Ishikawa (cell line): ENCODE results near the gene ASCC1.

ENCODE experiments used
- CEBPB ChIP-seq: IDR thresholded peaks from 2 replicates; pipeline ENCODE4 v1.6.1; 2012
- CREB1 ChIP-seq: IDR thresholded peaks from 2 replicates; pipeline ENCODE4 v1.6.1; 2012; ENCODE audit warnings: low read depth
- EGR1 ChIP-seq: IDR thresholded peaks from 2 replicates; pipeline ENCODE4 v1.6.1; 2012
- EP300 ChIP-seq: IDR thresholded peaks from 2 replicates; pipeline ENCODE4 v1.6.1; 2012; ENCODE audit warnings: borderline replicate concordance
- FOXM1 ChIP-seq: IDR thresholded peaks from 2 replicates; pipeline ENCODE4 v1.6.1; 2012; ENCODE audit warnings: low read depth, borderline replicate concordance
- RAD21 ChIP-seq: IDR thresholded peaks from 2 replicates; pipeline ENCODE4 v1.6.1; 2012; ENCODE audit warnings: low read depth
- TAF1 ChIP-seq: IDR thresholded peaks from 2 replicates; pipeline ENCODE4 v1.6.1; 2012; ENCODE audit warnings: low read depth, mild to moderate bottlenecking
- TCF12 ChIP-seq: IDR thresholded peaks from 2 replicates; pipeline ENCODE4 v1.6.1; 2012; ENCODE audit warnings: low read depth
- TEAD4 ChIP-seq: IDR thresholded peaks from 2 replicates; pipeline ENCODE4 v1.6.1; 2012
- ZBTB7A ChIP-seq: IDR thresholded peaks from 2 replicates; pipeline ENCODE4 v1.6.1; 2012; ENCODE audit warnings: low read depth
- TF ChIP-seq, protein P1 (sequence below): IDR thresholded peaks from 2 replicates; pipeline ENCODE4 v1.6.1; 2012
- TF ChIP-seq, protein P2 (sequence below): IDR thresholded peaks from 2 replicates; pipeline ENCODE4 v1.6.1; 2012; ENCODE audit warnings: low read depth, mild to moderate bottlenecking
- TF ChIP-seq, protein P3 (sequence below): IDR thresholded peaks from 2 replicates; pipeline ENCODE4 v1.6.1; 2012

DNA sequence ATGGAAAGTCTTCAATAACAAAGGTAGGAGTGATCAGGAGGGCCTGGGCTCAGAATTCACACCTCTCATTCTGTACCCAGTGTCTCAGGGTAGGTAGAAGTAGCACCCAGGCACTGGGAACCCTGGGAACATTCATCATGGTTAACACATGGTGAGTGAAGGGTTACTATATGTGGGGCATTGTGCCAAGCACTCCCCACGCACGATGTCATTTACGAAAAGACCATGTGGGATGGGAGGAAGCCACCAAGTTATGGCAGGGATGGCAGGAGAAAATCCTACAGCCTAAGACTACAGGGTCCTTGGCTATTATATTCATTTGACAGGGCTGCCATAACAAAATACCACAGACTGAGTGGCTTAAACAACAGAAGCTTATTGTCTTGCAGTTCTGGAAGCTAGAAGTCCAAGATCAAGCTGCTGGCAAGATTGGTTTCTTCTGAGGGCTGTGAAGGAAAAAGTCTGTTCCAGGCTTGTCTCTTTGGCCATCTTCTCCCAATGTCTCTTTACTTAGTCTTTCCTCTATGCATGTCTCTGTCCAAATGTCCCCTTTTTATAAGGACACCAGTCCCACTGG is 30.0 kb upstream of the ASCC1 start:
- TF ChIP-seq CEBPB = no peak
- no peak for TF ChIP-seq EP300
- TF ChIP-seq ZBTB7A = no peak
- TF ChIP-seq, protein P1, sequence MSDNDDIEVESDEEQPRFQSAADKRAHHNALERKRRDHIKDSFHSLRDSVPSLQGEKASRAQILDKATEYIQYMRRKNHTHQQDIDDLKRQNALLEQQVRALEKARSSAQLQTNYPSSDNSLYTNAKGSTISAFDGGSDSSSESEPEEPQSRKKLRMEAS = no peak
- TF ChIP-seq FOXM1 = no peak
- TF ChIP-seq, protein P2, sequence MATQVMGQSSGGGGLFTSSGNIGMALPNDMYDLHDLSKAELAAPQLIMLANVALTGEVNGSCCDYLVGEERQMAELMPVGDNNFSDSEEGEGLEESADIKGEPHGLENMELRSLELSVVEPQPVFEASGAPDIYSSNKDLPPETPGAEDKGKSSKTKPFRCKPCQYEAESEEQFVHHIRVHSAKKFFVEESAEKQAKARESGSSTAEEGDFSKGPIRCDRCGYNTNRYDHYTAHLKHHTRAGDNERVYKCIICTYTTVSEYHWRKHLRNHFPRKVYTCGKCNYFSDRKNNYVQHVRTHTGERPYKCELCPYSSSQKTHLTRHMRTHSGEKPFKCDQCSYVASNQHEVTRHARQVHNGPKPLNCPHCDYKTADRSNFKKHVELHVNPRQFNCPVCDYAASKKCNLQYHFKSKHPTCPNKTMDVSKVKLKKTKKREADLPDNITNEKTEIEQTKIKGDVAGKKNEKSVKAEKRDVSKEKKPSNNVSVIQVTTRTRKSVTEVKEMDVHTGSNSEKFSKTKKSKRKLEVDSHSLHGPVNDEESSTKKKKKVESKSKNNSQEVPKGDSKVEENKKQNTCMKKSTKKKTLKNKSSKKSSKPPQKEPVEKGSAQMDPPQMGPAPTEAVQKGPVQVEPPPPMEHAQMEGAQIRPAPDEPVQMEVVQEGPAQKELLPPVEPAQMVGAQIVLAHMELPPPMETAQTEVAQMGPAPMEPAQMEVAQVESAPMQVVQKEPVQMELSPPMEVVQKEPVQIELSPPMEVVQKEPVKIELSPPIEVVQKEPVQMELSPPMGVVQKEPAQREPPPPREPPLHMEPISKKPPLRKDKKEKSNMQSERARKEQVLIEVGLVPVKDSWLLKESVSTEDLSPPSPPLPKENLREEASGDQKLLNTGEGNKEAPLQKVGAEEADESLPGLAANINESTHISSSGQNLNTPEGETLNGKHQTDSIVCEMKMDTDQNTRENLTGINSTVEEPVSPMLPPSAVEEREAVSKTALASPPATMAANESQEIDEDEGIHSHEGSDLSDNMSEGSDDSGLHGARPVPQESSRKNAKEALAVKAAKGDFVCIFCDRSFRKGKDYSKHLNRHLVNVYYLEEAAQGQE = no peak
- TF ChIP-seq RAD21 = no peak
- no peak for TF ChIP-seq TCF12
- no peak for TF ChIP-seq TAF1
- TF ChIP-seq, protein P3, sequence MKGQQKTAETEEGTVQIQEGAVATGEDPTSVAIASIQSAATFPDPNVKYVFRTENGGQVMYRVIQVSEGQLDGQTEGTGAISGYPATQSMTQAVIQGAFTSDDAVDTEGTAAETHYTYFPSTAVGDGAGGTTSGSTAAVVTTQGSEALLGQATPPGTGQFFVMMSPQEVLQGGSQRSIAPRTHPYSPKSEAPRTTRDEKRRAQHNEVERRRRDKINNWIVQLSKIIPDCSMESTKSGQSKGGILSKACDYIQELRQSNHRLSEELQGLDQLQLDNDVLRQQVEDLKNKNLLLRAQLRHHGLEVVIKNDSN = no peak
- no peak for TF ChIP-seq EGR1
- TF ChIP-seq TEAD4 = no peak
- no peak for TF ChIP-seq CREB1
